ENCODE data around the gene CTSW. TPM values are rescaled to one million over a fixed set of nuclear protein-coding genes. Genes with fewer than 3 reads are reported as not detected.

Gene CTSW
- polyA plus RNA-seq, 1 donor from 2014 or later: not detected

- no peak overlapping the region for H3K27ac ChIP-seq (ENCODE audit: low read length)
Measured at GRCh38 chr11:65868076-65868667, 11.5 kb upstream of the CTSW start.

DNA sequence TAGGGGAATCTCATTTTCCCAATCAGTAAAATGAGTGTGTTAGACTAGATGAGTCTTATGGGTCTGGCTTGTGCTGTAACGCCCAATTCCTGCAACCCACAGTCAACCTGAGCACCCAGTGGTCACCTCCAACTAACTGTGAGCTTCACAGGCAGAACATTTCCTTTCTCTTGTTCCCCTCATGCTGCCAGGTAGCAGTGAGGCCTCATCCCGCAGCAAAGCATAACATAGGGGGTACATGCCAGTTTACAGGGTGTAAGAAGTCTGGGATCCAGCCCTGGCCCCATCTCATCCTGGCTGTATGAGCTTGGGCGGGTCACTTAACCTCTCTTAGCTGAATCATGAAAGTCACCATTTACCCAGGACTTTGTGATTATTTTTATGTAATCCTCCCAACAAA, 10.7 kb upstream of the CTSW start:
- Histone ChIP-seq H3F3A (ENCODE audit: insufficient read depth, low read length, poor library complexity, severe bottlenecking) (no peaks in the 10 kb centered on the region), H3K4me3 (ENCODE audit: low read length) (no peak overlapping the region), H3K9me3 (ENCODE audit: low read length) (no peaks in the 10 kb centered on the region), H4K20me1 (ENCODE audit: insufficient read depth) (no peaks in the 10 kb centered on the region), H3K9ac (ENCODE audit: low read length) (no peak overlapping the region), H3K9me2 (ENCODE audit: insufficient read depth, low read length) (no peaks in the 10 kb centered on the region), H2AFZ (ENCODE audit: low read depth, low read length) (no peak overlapping the region), H3K79me2 (replicated peaks; ENCODE audit: insufficient read depth, low read length) (no peaks in the 10 kb centered on the region), H3K27ac (ENCODE audit: low read length) (no peak overlapping the region), H3K27me3 (ENCODE audit: insufficient read depth, low read depth, low read length) (peaks cover 11% of the 10 kb centered on the region), H3K4me2 (ENCODE audit: low read length) (no peak overlapping the region), H3K36me3 (ENCODE audit: insufficient read depth, low read length) (no peaks in the 10 kb centered on the region)
- TF ChIP-seq MXI1 (conservative IDR thresholded peaks at IDR 0.05; ENCODE audit: poor library complexity, severe bottlenecking): no peak
- no peak for TF ChIP-seq SMC3 (conservative IDR thresholded peaks at IDR 0.05; ENCODE audit: poor library complexity)
- no peak for TF ChIP-seq RAD21 (conservative IDR thresholded peaks at IDR 0.05)
- peak; percentile 19 for TF ChIP-seq POLR2AphosphoS5 (IDR thresholded peaks at IDR 0.05)
- TF ChIP-seq EZH2 (IDR thresholded peaks at IDR 0.05; ENCODE audit: borderline replicate concordance, insufficient read depth, low read length, poor library complexity, severe bottlenecking): no peak

More at GRCh38 chr11:65868076-65868667, 11.5 kb upstream of the CTSW start:
- Histone ChIP-seq H3K79me2 (replicated peaks; ENCODE audit: insufficient read depth, low read length) (no peaks in the 10 kb centered on the region), H3K9me2 (ENCODE audit: insufficient read depth, low read length) (no peaks in the 10 kb centered on the region), H4K20me1 (ENCODE audit: insufficient read depth) (no peaks in the 10 kb centered on the region), H3K27me3 (ENCODE audit: insufficient read depth, low read depth, low read length) (peaks cover 5% of the 10 kb centered on the region), H2AFZ (ENCODE audit: low read depth, low read length) (no peak overlapping the region), H3K36me3 (ENCODE audit: insufficient read depth, low read length) (no peaks in the 10 kb centered on the region), H3K4me3 (ENCODE audit: low read length) (no peak overlapping the region), H3K9ac (ENCODE audit: low read length) (no peak overlapping the region), H3K4me2 (ENCODE audit: low read length) (no peak overlapping the region), H3K9me3 (ENCODE audit: low read length) (no peaks in the 10 kb centered on the region), H3F3A (ENCODE audit: insufficient read depth, low read length, poor library complexity, severe bottlenecking) (no peaks in the 10 kb centered on the region)
- TF ChIP-seq POLR2AphosphoS5 (IDR thresholded peaks at IDR 0.05) (peak; percentile 24), MXI1 (conservative IDR thresholded peaks at IDR 0.05; ENCODE audit: poor library complexity, severe bottlenecking) (no peak)

DNA sequence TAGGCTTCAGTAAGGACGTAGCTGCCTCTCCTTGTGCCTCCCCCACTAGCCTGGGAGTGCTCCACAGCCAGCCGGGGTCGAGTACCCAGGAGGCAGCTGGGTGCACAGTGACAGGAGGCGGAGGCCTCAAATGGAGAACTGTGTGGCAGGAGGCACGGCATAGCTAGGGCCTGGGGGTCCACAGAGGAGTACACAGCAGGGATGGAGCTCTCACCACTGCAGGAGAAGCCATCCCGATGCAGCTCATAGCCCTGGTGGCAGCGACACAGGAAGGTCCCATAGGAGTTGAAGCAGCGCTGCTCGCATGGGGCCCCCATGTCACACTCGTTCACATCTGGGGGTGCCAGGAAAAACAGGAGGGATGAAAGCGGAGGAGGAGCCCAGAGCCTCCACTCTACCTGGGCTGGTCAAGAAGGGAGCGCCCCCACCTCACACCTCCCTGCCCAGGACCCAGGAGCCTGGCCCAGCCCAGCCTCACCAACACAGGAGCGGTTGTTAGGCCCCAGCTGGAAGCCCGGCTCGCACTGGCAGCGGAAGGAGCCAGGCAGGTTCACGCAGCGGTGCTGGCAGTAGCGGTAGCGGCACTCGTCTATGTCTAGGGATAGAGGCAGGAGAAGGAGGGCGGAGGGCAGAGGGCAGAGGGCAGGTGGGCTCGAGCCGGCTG, 9.9 kb upstream of the CTSW start:
- Histone ChIP-seq H3F3A (ENCODE audit: insufficient read depth, low read length, poor library complexity, severe bottlenecking) (no peaks in the 10 kb centered on the region), H3K27ac (ENCODE audit: low read length) (no peak overlapping the region), H3K79me2 (replicated peaks; ENCODE audit: insufficient read depth, low read length) (no peaks in the 10 kb centered on the region), H3K9me3 (ENCODE audit: low read length) (no peaks in the 10 kb centered on the region), H4K20me1 (ENCODE audit: insufficient read depth) (no peaks in the 10 kb centered on the region), H3K36me3 (ENCODE audit: insufficient read depth, low read length) (no peaks in the 10 kb centered on the region), H3K4me3 (ENCODE audit: low read length) (no peak overlapping the region), H3K9ac (ENCODE audit: low read length) (no peak overlapping the region), H3K4me2 (ENCODE audit: low read length) (no peak overlapping the region), H3K9me2 (ENCODE audit: insufficient read depth, low read length) (no peaks in the 10 kb centered on the region), H3K27me3 (ENCODE audit: insufficient read depth, low read depth, low read length) (peaks cover 11% of the 10 kb centered on the region), H2AFZ (ENCODE audit: low read depth, low read length) (no peak overlapping the region)
- TF ChIP-seq POLR2AphosphoS5 (IDR thresholded peaks at IDR 0.05): peak; percentile 18
- TF ChIP-seq EP300 (conservative IDR thresholded peaks at IDR 0.05; ENCODE audit: poor library complexity, severe bottlenecking): no peak

- Histone ChIP-seq H3K27ac (ENCODE audit: low read length) (no peak overlapping the region), H3K36me3 (ENCODE audit: insufficient read depth, low read length) (no peaks in the 10 kb centered on the region)
Measured at GRCh38 chr11:65870307-65870658, 9.4 kb upstream of the CTSW start.

More at GRCh38 chr11:65870307-65870658, 9.4 kb upstream of the CTSW start:
- Histone ChIP-seq H4K20me1 (ENCODE audit: insufficient read depth) (no peaks in the 10 kb centered on the region), H3K9me2 (ENCODE audit: insufficient read depth, low read length) (no peaks in the 10 kb centered on the region), H3K4me3 (ENCODE audit: low read length) (no peak overlapping the region), H3K9ac (ENCODE audit: low read length) (no peak overlapping the region), H3K4me2 (ENCODE audit: low read length) (no peak overlapping the region), H3K79me2 (replicated peaks; ENCODE audit: insufficient read depth, low read length) (no peaks in the 10 kb centered on the region), H3F3A (ENCODE audit: insufficient read depth, low read length, poor library complexity, severe bottlenecking) (no peaks in the 10 kb centered on the region), H2AFZ (ENCODE audit: low read depth, low read length) (no peak overlapping the region), H3K27me3 (ENCODE audit: insufficient read depth, low read depth, low read length) (peaks cover 11% of the 10 kb centered on the region), H3K9me3 (ENCODE audit: low read length) (no peaks in the 10 kb centered on the region)
- TF ChIP-seq POLR2AphosphoS5 (IDR thresholded peaks at IDR 0.05) (peak; percentile 11), MXI1 (conservative IDR thresholded peaks at IDR 0.05; ENCODE audit: poor library complexity, severe bottlenecking) (no peak), RAD21 (conservative IDR thresholded peaks at IDR 0.05) (no peak), EZH2 (IDR thresholded peaks at IDR 0.05; ENCODE audit: borderline replicate concordance, insufficient read depth, low read length, poor library complexity, severe bottlenecking) (no peak), TAF1 (IDR thresholded peaks at IDR 0.05; ENCODE audit: low read depth) (no peak)
- TF ChIP-seq, protein P1, sequence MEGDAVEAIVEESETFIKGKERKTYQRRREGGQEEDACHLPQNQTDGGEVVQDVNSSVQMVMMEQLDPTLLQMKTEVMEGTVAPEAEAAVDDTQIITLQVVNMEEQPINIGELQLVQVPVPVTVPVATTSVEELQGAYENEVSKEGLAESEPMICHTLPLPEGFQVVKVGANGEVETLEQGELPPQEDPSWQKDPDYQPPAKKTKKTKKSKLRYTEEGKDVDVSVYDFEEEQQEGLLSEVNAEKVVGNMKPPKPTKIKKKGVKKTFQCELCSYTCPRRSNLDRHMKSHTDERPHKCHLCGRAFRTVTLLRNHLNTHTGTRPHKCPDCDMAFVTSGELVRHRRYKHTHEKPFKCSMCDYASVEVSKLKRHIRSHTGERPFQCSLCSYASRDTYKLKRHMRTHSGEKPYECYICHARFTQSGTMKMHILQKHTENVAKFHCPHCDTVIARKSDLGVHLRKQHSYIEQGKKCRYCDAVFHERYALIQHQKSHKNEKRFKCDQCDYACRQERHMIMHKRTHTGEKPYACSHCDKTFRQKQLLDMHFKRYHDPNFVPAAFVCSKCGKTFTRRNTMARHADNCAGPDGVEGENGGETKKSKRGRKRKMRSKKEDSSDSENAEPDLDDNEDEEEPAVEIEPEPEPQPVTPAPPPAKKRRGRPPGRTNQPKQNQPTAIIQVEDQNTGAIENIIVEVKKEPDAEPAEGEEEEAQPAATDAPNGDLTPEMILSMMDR (IDR thresholded peaks at IDR 0.05; ENCODE audit: poor library complexity, severe bottlenecking): no peak

Data from neural cell (in vitro differentiated cells).